SU-DHL-6 (cell line): ENCODE measurements around the gene ATP5IF1.

Experiments
- H2AFZ ChIP-seq: fragments of 200-600 bp; sonication (generic); 2 replicates; pipeline ENCODE4 v1.6.1; 2014; ENCODE audit warnings: low read depth, mild to moderate bottlenecking, moderate library complexity, mixed read lengths, antibody characterized with exemption, low read length; ENCODE audit not compliant: severe bottlenecking
- H3F3A ChIP-seq: fragments of 200-600 bp; shearing (Covaris generic); 2 replicates; pipeline ENCODE4 v1.6.0; 2016; ENCODE audit warnings: antibody characterized with exemption, mild to moderate bottlenecking; ENCODE audit not compliant: insufficient read depth
- H3K27ac ChIP-seq: fragments of 200-600 bp; sonication (generic); 2 replicates; pipeline ENCODE4 v1.5.1; 2016; ENCODE audit warnings: low read depth, mild to moderate bottlenecking, low read length, moderate library complexity, mixed read lengths
- H3K27me3 ChIP-seq: fragments of 200-600 bp; sonication (generic), shearing (Covaris generic); 2 replicates; pipeline ENCODE4 v1.6.0; 2014; ENCODE audit warnings: mild to moderate bottlenecking, low read length
- H3K36me3 ChIP-seq: fragments of 200-600 bp; sonication (generic); 2 replicates; pipeline ENCODE4 v1.6.1; 2014; ENCODE audit warnings: mild to moderate bottlenecking, low read length, mixed read lengths
- H3K4me2 ChIP-seq: fragments of 300-600, 200-600 bp; shearing (Covaris generic), sonication (generic); 2 replicates; pipeline ENCODE4 v1.6.0; 2014; ENCODE audit warnings: low read length, low read depth, mild to moderate bottlenecking; ENCODE audit not compliant: poor library complexity, severe bottlenecking
- H3K4me3 ChIP-seq: fragments of 200-600 bp; sonication (generic); 2 replicates; pipeline ENCODE4 v1.5.1; 2014; ENCODE audit warnings: antibody characterized with exemption, low read length, mild to moderate bottlenecking, mixed read lengths; ENCODE audit not compliant: insufficient read depth, poor library complexity, severe bottlenecking
- H3K79me2 ChIP-seq: fragments of 200-600 bp; sonication (generic); 2 replicates; pipeline ENCODE4 v1.6.1; 2014; ENCODE audit warnings: mild to moderate bottlenecking, low read length, moderate library complexity; ENCODE audit not compliant: insufficient read depth
- H3K9ac ChIP-seq: fragments of 200-600 bp; sonication (generic); 2 replicates; pipeline ENCODE4 v1.7.0; 2014; ENCODE audit warnings: mild to moderate bottlenecking, low read length
- H3K9me2 ChIP-seq: fragments of 200-600 bp; sonication (generic); replicated peaks from 2 replicates; pipeline ENCODE4 v1.6.1; 2014; ENCODE audit warnings: low read length; ENCODE audit not compliant: insufficient read depth
- H3K9me3 ChIP-seq: fragments of 200-600 bp; sonication (generic); 2 replicates; pipeline ENCODE4 v1.6.1; 2014; ENCODE audit warnings: low read length, mixed read lengths; ENCODE audit not compliant: insufficient read depth
- H4K20me1 ChIP-seq: fragments of 200-600 bp; sonication (generic); 2 replicates; pipeline ENCODE4 v1.6.1; 2014; ENCODE audit warnings: low read depth, mild to moderate bottlenecking, antibody characterized with exemption, low read length, moderate library complexity, mixed read lengths
- CTCF ChIP-seq: fragments of 200-600 bp; sonication (generic); IDR thresholded peaks from one replicate; pipeline ENCODE4 v1.5.1; 2017; ENCODE audit warnings: antibody characterized with exemption, mild to moderate bottlenecking, low read length, moderate library complexity; ENCODE audit not compliant: insufficient read depth, poor library complexity, severe bottlenecking
- EZH2phosphoT487 ChIP-seq: fragments of 200-600 bp; sonication (generic), shearing (Covaris generic); conservative IDR thresholded peaks from 2 replicates; pipeline ENCODE4 v1.6.1; 2018; ENCODE audit warnings: mild to moderate bottlenecking, antibody characterized with exemption, low read length, moderate library complexity, mixed read lengths

Gene ATP5IF1

GRCh38 chr1:28279721-28280120, 43.8 kb downstream of the ATP5IF1 start:
- Histone ChIP-seq H3K27me3 (no peaks in the 10 kb centered on the region), H4K20me1 (no peaks in the 10 kb centered on the region), H3K4me2 (no peak overlapping the region), H3K9ac (no peak overlapping the region), H3K9me2 (no peaks in the 10 kb centered on the region), H3K4me3 (no peak overlapping the region), H3K79me2 (no peaks in the 10 kb centered on the region), H3K36me3 (0 out of 2 replicates have a peak, but pooled peaks cover 3% of the 10 kb centered on the region), H3F3A (no peaks in the 10 kb centered on the region), H3K27ac (no peak overlapping the region), H3K9me3 (no peaks in the 10 kb centered on the region), H2AFZ (no peak overlapping the region)
- TF ChIP-seq CTCF (no peak), EZH2phosphoT487 (no peak)

DNA sequence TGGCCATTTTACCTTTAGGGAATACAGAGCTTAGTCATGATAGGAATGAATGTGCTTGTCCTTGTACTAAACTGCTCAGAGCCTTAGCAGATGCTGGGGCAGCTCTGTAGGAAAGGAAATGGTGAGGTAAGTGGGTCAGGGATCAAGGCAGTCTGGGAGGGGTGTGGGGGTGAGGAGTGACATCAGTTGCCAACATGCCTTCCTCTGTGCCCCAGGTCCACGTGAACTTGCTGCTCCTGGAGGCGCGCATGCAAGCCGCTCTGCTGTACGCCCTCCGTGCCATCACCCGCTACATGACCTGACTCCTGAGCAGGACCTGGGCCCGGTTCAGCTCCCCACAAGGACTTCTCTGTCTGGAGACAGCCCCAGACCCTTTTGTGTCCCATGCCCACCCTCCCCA, 44.6 kb downstream of the ATP5IF1 start:
- Histone ChIP-seq H3K79me2 (no peaks in the 10 kb centered on the region), H4K20me1 (no peaks in the 10 kb centered on the region), H3K4me2 (no peak overlapping the region), H3K27me3 (no peaks in the 10 kb centered on the region), H3K4me3 (no peak overlapping the region), H3K9me3 (no peaks in the 10 kb centered on the region), H3K27ac (no peak overlapping the region), H3F3A (no peaks in the 10 kb centered on the region), H3K36me3 (no peaks in the 10 kb centered on the region), H3K9me2 (no peaks in the 10 kb centered on the region), H3K9ac (no peak overlapping the region), H2AFZ (no peak overlapping the region)
- TF ChIP-seq CTCF (no peak), EZH2phosphoT487 (no peak)

DNA sequence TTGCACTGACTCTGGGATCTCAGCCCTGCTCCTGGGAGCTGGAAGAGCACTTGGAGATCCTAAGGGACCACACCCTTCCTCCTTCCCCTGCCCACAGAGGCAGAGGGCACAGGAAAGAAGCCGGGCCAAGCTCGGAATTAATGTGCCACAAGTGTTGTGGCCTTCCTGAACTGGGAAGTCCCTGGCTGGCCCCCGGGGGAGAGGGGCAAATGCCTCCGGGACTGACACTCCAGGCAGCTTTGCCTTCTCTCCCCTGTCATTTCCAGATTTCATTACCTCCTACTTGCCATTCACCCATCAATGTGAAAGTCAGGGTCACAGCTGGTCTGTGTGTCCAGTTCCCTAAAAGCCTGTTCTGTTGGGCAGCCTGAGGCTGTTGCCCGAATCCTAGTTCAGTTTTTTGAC, 45.1 kb downstream of the ATP5IF1 start:
- no peaks in the 10 kb centered on the region for H3K27me3 ChIP-seq
- H3K36me3 ChIP-seq: no peaks in the 10 kb centered on the region
- H3K4me3 ChIP-seq: no peak overlapping the region
- H3K9ac ChIP-seq: no peak overlapping the region
- H2AFZ ChIP-seq: no peak overlapping the region
- H3F3A ChIP-seq: no peaks in the 10 kb centered on the region
- H3K9me2 ChIP-seq: no peaks in the 10 kb centered on the region
- H3K79me2 ChIP-seq: no peaks in the 10 kb centered on the region
- no peaks in the 10 kb centered on the region for H4K20me1 ChIP-seq
- TF ChIP-seq EZH2phosphoT487 (no peak), CTCF (no peak)
- H3K27ac ChIP-seq: no peak overlapping the region
- H3K9me3 ChIP-seq: no peaks in the 10 kb centered on the region
- no peak overlapping the region for H3K4me2 ChIP-seq
